Measurements from ENCODE around the gene DCLRE1A. TPM values are rescaled to one million over a fixed set of nuclear protein-coding genes. Genes with fewer than 3 reads are reported as not detected.
"Not testable (repeated sequence)": the region's sequence is repeated elsewhere in the genome, so short reads cannot be mapped to it uniquely, and the experiment has no call there.

The DCLRE1A gene
- total RNA-seq, 1 experiment from 2014 or later = 14.7 TPM

- no peak for DNase-seq (ENCODE audit: low spot score)
Observed at GRCh38 chr10:113858541-113858940, 4.7 kb upstream of the DCLRE1A start.

- DNase-seq (ENCODE audit: low spot score) = no peak
Observed at GRCh38 chr10:113857210-113857609, 3.3 kb upstream of the DCLRE1A start.

GRCh38 chr10:113856563-113856962 lies 2.7 kb upstream of the DCLRE1A start:
- DNase-seq (ENCODE audit: low spot score) = no peak

- DNase-seq (ENCODE audit: low spot score) = peak; percentile 35
Observed at GRCh38 chr10:113854761-113855588, 1.1 kb upstream of the DCLRE1A start.

- DNase-seq (ENCODE audit: low spot score) = peak; percentile 8
Observed at GRCh38 chr10:113853578-113854012, 287 bp downstream of the DCLRE1A start.

GRCh38 chr10:113849946-113850345 lies 3.9 kb downstream of the DCLRE1A start:
- no peak for DNase-seq (ENCODE audit: low spot score)

- DNase-seq (ENCODE audit: low spot score) = no peak
Observed at GRCh38 chr10:113849140-113849803, 4.6 kb downstream of the DCLRE1A start.

GRCh38 chr10:113846036-113846435 lies 7.8 kb downstream of the DCLRE1A start:
- DNase-seq (ENCODE audit: low spot score) = no peak

- DNase-seq (ENCODE audit: low spot score) = peak; percentile 11
Observed at GRCh38 chr10:113843972-113844485, 9.9 kb downstream of the DCLRE1A start.

GRCh38 chr10:113842171-113842570 lies 11.7 kb downstream of the DCLRE1A start:
- DNase-seq (ENCODE audit: low spot score) = no peak

GRCh38 chr10:113828567-113828966 lies 25.3 kb downstream of the DCLRE1A start:
- not testable (repeated sequence) for DNase-seq (ENCODE audit: low spot score)

GRCh38 chr10:113825791-113826190 lies 28.1 kb downstream of the DCLRE1A start:
- DNase-seq (ENCODE audit: low spot score) = no peak

- no peak for DNase-seq (ENCODE audit: low spot score)
Observed at GRCh38 chr10:113823389-113823788, 30.5 kb downstream of the DCLRE1A start.

- no peak for DNase-seq (ENCODE audit: low spot score)
Observed at GRCh38 chr10:113822174-113822573, 31.7 kb downstream of the DCLRE1A start.

- DNase-seq (ENCODE audit: low spot score) = not testable (repeated sequence)
Observed at GRCh38 chr10:113821306-113821705, 32.6 kb downstream of the DCLRE1A start.

- peak; percentile 8 for DNase-seq (ENCODE audit: low spot score)
Observed at GRCh38 chr10:113820507-113820906, 33.4 kb downstream of the DCLRE1A start.

- no peak for DNase-seq (ENCODE audit: low spot score)
Observed at GRCh38 chr10:113819989-113820388, 33.9 kb downstream of the DCLRE1A start.

GRCh38 chr10:113814700-113815099 lies 39.2 kb downstream of the DCLRE1A start:
- not testable (repeated sequence) for DNase-seq (ENCODE audit: low spot score)

GRCh38 chr10:113808168-113808567 lies 45.7 kb downstream of the DCLRE1A start:
- no peak for DNase-seq (ENCODE audit: low spot score)

GRCh38 chr10:113806503-113806902 lies 47.4 kb downstream of the DCLRE1A start:
- no peak for DNase-seq (ENCODE audit: low spot score)

GRCh38 chr10:113802997-113803396 lies 50.9 kb downstream of the DCLRE1A start:
- DNase-seq (ENCODE audit: low spot score) = no peak

GRCh38 chr10:113801569-113801968 lies 52.3 kb downstream of the DCLRE1A start:
- peak; percentile 38 for DNase-seq (ENCODE audit: low spot score)

GRCh38 chr10:113791691-113792090 lies 62.2 kb downstream of the DCLRE1A start:
- no peak for DNase-seq (ENCODE audit: low spot score)
